GM23338 (cell line): Measurements from ENCODE around the gene SVOPL. TPM values are rescaled to one million over a fixed set of nuclear protein-coding genes. Genes with fewer than 3 reads are reported as not detected.

Experiments used
- ATAC-seq: fragments of 200-7000 bp; cut with Tn5 transposase; 3 replicates; pipeline ENCODE4 v1.9.1; 2020
- DNase-seq: peaks from one replicate; pipeline ENCODE4 v3.0.0-alpha.2; 2015; ENCODE audit warnings: low spot score
- H2AFZ ChIP-seq: fragments of 200-600 bp; sonication (generic); 2 replicates; pipeline ENCODE4 v1.8.0; 2016; ENCODE audit warnings: antibody characterized with exemption, mild to moderate bottlenecking, moderate library complexity
- H3F3A ChIP-seq: fragments of 200-600 bp; sonication (generic); replicated peaks from 2 replicates; pipeline ENCODE4 v1.8.0; 2017; ENCODE audit warnings: antibody characterized with exemption, mixed run types, low read depth
- H3K27ac ChIP-seq: fragments of 200-600 bp; sonication (generic); 2 replicates; pipeline ENCODE4 v1.6.1; 2016; ENCODE audit warnings: low read depth
- H3K27me3 ChIP-seq: fragments of 200-600 bp; sonication (generic); 2 replicates; pipeline ENCODE4 v1.8.0; 2016; ENCODE audit warnings: mild to moderate bottlenecking, mixed run types, moderate library complexity; ENCODE audit not compliant: insufficient read depth
- H3K36me3 ChIP-seq: fragments of 200-600 bp; sonication (generic); 2 replicates; pipeline ENCODE4 v1.8.0; 2016; ENCODE audit warnings: mild to moderate bottlenecking; ENCODE audit not compliant: insufficient read depth
- H3K4me1 ChIP-seq: fragments of 200-600 bp; sonication (generic); 2 replicates; pipeline ENCODE4 v1.8.0; 2016; ENCODE audit warnings: mild to moderate bottlenecking, moderate library complexity; ENCODE audit not compliant: insufficient read depth
- H3K4me2 ChIP-seq: fragments of 200-600 bp; sonication (generic); 2 replicates; pipeline ENCODE4 v1.7.1; 2017; ENCODE audit warnings: mixed run types
- H3K4me3 ChIP-seq: fragments of 200-600 bp; sonication (generic); 2 replicates; pipeline ENCODE4 v1.6.1; 2016; ENCODE audit warnings: mixed run types
- H3K79me2 ChIP-seq: fragments of 200-600 bp; sonication (generic); replicated peaks from 2 replicates; pipeline ENCODE4 v1.8.0; 2017; ENCODE audit warnings: mild to moderate bottlenecking; ENCODE audit not compliant: insufficient read depth
- H3K9me2 ChIP-seq: fragments of 200-600 bp; sonication (generic); 2 replicates; pipeline ENCODE4 v1.8.0; 2017; ENCODE audit not compliant: insufficient read depth
- H4K20me1 ChIP-seq: fragments of 200-600 bp; sonication (generic); replicated peaks from 2 replicates; pipeline ENCODE4 v1.8.0; 2017; ENCODE audit warnings: mild to moderate bottlenecking; ENCODE audit not compliant: insufficient read depth
- H3K27ac Mint-ChIP-seq: 2 replicates; pipeline ENCODE4 v1.8.0; 2020; ENCODE audit warnings: inconsistent platforms, mild to moderate bottlenecking, moderate library complexity, mixed read lengths
- H3K27me3 Mint-ChIP-seq: 3 replicates; pipeline ENCODE4 v1.8.0; 2022; ENCODE audit warnings: low read depth, mild to moderate bottlenecking, moderate library complexity, mixed read lengths, inconsistent platforms; ENCODE audit not compliant: insufficient read depth, poor library complexity
- H3K36me3 Mint-ChIP-seq: 3 replicates; pipeline ENCODE4 v1.8.0; 2021; ENCODE audit warnings: low read depth, mild to moderate bottlenecking, inconsistent platforms, moderate library complexity, mixed read lengths
- H3K4me1 Mint-ChIP-seq: 3 replicates; pipeline ENCODE4 v1.8.0; 2020; ENCODE audit warnings: mild to moderate bottlenecking, inconsistent platforms, mixed read lengths
- H3K4me3 Mint-ChIP-seq: 3 replicates; pipeline ENCODE4 v1.8.0; 2021; ENCODE audit warnings: moderate library complexity, mild to moderate bottlenecking, inconsistent platforms, mixed read lengths
- H3K9me3 Mint-ChIP-seq: 3 replicates; pipeline ENCODE4 v1.8.0; 2020; ENCODE audit warnings: moderate library complexity, mild to moderate bottlenecking, inconsistent platforms, mixed read lengths
- CREB1 ChIP-seq: fragments of 250-450 bp; sonication (Bioruptor Pico); IDR thresholded peaks from 2 replicates; pipeline ENCODE4 v1.5.0; 2020; ENCODE audit warnings: low read depth, mild to moderate bottlenecking, moderate library complexity
- EZH2 ChIP-seq: fragments of 200-600 bp; sonication (generic); IDR thresholded peaks from one replicate; pipeline ENCODE4 v1.8.0; 2017; ENCODE audit warnings: antibody characterized with exemption, mild to moderate bottlenecking, low read depth; ENCODE audit not compliant: unreplicated experiment
- EZH2phosphoT487 ChIP-seq: fragments of 200-600 bp; sonication (generic); IDR thresholded peaks from one replicate; pipeline ENCODE4 v1.8.1; 2018; ENCODE audit warnings: antibody characterized with exemption; ENCODE audit not compliant: unreplicated experiment
- JUNB ChIP-seq: IDR thresholded peaks from one replicate; pipeline ENCODE4 v1.6.1; 2016; ENCODE audit warnings: antibody characterized with exemption; ENCODE audit not compliant: unreplicated experiment
- NANOG ChIP-seq: IDR thresholded peaks from 2 replicates; pipeline ENCODE4 v1.6.1; 2016; ENCODE audit warnings: antibody characterized with exemption, borderline replicate concordance
- ZNF114 ChIP-seq: fragments of 250-450 bp; sonication (Bioruptor Pico); IDR thresholded peaks from 2 replicates; pipeline ENCODE4 v1.5.0; 2020; ENCODE audit warnings: mild to moderate bottlenecking, moderate library complexity
- polyA plus RNA-seq: library from polyadenylated mRNA; unstranded; fragments of >200 nt; fragmentation: Nextera tagmentation; extraction: Ambion mirVana; gene quantifications from 2 replicates; pipeline ENCODE4 v1.2.1, GENCODE V29; 2016
- total RNA-seq: library from RNA; depleted of rRNA; stranded (reverse); fragments of >200 nt; shearing (Covaris generic); gene quantifications from 2 replicates; pipeline ENCODE4 v1.2.3, GENCODE V29; 2014
- TF ChIP-seq, protein P1 (sequence below), 2 experiments: fragments of 200-600 bp in 1 of 2; sonication (generic) in 1 of 2; conservative IDR thresholded peaks; 2 replicates each; pipeline versions ENCODE4 v1.5.1 to v1.6.1; 2016 to 2017; ENCODE audit warnings: antibody characterized with exemption in 2 of 2, low read depth in 2 of 2, mild to moderate bottlenecking in 2 of 2, moderate library complexity in 1 of 2
- TF ChIP-seq, protein P2 (sequence below): IDR thresholded peaks from one replicate; pipeline ENCODE4 v1.6.1; 2018; ENCODE audit warnings: antibody characterized with exemption; ENCODE audit not compliant: unreplicated experiment

The SVOPL gene
- total and polyA plus RNA-seq, 2 experiments from 2014 or later, result 1.4 to 2.1 TPM

- TF ChIP-seq, protein P1, sequence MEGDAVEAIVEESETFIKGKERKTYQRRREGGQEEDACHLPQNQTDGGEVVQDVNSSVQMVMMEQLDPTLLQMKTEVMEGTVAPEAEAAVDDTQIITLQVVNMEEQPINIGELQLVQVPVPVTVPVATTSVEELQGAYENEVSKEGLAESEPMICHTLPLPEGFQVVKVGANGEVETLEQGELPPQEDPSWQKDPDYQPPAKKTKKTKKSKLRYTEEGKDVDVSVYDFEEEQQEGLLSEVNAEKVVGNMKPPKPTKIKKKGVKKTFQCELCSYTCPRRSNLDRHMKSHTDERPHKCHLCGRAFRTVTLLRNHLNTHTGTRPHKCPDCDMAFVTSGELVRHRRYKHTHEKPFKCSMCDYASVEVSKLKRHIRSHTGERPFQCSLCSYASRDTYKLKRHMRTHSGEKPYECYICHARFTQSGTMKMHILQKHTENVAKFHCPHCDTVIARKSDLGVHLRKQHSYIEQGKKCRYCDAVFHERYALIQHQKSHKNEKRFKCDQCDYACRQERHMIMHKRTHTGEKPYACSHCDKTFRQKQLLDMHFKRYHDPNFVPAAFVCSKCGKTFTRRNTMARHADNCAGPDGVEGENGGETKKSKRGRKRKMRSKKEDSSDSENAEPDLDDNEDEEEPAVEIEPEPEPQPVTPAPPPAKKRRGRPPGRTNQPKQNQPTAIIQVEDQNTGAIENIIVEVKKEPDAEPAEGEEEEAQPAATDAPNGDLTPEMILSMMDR (conservative IDR thresholded peaks at IDR 0.05; ENCODE audit: low read depth in 2 of 2), result no peak
- TF ChIP-seq JUNB (no peak), EZH2 (no peak), CREB1 (CRISPR knock-in tag) (no peak), EZH2phosphoT487 (no peak), ZNF114 (CRISPR knock-in tag) (no peak), NANOG (no peak)
- TF ChIP-seq, protein P2, sequence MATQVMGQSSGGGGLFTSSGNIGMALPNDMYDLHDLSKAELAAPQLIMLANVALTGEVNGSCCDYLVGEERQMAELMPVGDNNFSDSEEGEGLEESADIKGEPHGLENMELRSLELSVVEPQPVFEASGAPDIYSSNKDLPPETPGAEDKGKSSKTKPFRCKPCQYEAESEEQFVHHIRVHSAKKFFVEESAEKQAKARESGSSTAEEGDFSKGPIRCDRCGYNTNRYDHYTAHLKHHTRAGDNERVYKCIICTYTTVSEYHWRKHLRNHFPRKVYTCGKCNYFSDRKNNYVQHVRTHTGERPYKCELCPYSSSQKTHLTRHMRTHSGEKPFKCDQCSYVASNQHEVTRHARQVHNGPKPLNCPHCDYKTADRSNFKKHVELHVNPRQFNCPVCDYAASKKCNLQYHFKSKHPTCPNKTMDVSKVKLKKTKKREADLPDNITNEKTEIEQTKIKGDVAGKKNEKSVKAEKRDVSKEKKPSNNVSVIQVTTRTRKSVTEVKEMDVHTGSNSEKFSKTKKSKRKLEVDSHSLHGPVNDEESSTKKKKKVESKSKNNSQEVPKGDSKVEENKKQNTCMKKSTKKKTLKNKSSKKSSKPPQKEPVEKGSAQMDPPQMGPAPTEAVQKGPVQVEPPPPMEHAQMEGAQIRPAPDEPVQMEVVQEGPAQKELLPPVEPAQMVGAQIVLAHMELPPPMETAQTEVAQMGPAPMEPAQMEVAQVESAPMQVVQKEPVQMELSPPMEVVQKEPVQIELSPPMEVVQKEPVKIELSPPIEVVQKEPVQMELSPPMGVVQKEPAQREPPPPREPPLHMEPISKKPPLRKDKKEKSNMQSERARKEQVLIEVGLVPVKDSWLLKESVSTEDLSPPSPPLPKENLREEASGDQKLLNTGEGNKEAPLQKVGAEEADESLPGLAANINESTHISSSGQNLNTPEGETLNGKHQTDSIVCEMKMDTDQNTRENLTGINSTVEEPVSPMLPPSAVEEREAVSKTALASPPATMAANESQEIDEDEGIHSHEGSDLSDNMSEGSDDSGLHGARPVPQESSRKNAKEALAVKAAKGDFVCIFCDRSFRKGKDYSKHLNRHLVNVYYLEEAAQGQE, result no peak
These were observed 38.7 kb upstream of the SVOPL start (continued) for GRCh38 chr7:138739859-138740258.

- H3K4me3 ChIP-seq, result no peak overlapping the region
- H3K79me2 ChIP-seq, result no peaks in the 10 kb centered on the region
- peaks cover 6% of the 10 kb centered on the region for H3K27me3 Mint-ChIP-seq
- no peak for TF ChIP-seq ZNF114 (CRISPR knock-in tag)
- TF ChIP-seq, protein P1 (conservative IDR thresholded peaks at IDR 0.05; ENCODE audit: low read depth in 2 of 2), result peak; percentile 99
- peak; percentile 91 for DNase-seq
- no peaks in the 10 kb centered on the region for H3K36me3 ChIP-seq
- H3K4me1 Mint-ChIP-seq, result peaks cover 17% of the 10 kb centered on the region
- H3K4me1 ChIP-seq, result no peaks in the 10 kb centered on the region
- peak; percentile 98 for ATAC-seq
- H3K27me3 ChIP-seq, result no peaks in the 10 kb centered on the region
- H3K9me3 Mint-ChIP-seq, result peaks cover 3% of the 10 kb centered on the region; the same call in 1 of the 3 replicates
- no peak overlapping the region; the same call in 1 of the 2 replicates for H3K27ac Mint-ChIP-seq
- H3F3A ChIP-seq, result no peaks in the 10 kb centered on the region
- 0 out of 2 replicates have a peak overlapping the region, but pooled peaks have one; percentile 3 for H2AFZ ChIP-seq
- H4K20me1 ChIP-seq, result no peaks in the 10 kb centered on the region
- no peaks in the 10 kb centered on the region for H3K9me2 ChIP-seq
- H3K27ac ChIP-seq, result no peak overlapping the region
- H3K4me2 ChIP-seq, result no peak overlapping the region
- 0 out of 3 replicates have a peak, but pooled peaks cover 3% of the 10 kb centered on the region for H3K36me3 Mint-ChIP-seq
- no peak overlapping the region for H3K4me3 Mint-ChIP-seq
These were observed 37.6 kb upstream of the SVOPL start for GRCh38 chr7:138738551-138739335.
